A673 (cell line): ENCODE results near the gene TMEM42. TPM values are rescaled to one million over a fixed set of nuclear protein-coding genes. Genes with fewer than 3 reads are reported as not detected.
A peak's percentile ranks its signal among the peaks of the same experiment; 100 is the strongest.

Experiments
- BruUV-seq: library from RNA; stranded (reverse); fragments of 400-500 nt; replicated peaks from 2 replicates; lab custom pipeline; 2021; lab: Mats Ljungman, UMichigan
- CTCF ChIA-PET: fragments of 300-600 bp; sonication (Branson Sonifier 250); formaldehyde crosslinking; loops from one replicate; lab custom pipeline; 2022; ENCODE audit warnings: antibody characterized with exemption; lab: Charles Lee
- POLR2A ChIA-PET: fragments of 300-600 bp; sonication (Branson Sonifier 250); formaldehyde crosslinking; loops from one replicate; lab custom pipeline; 2022; ENCODE audit warnings: antibody characterized with exemption; ENCODE audit not compliant: low non-redundant PET; lab: Charles Lee
- DNase-seq: peaks from one replicate; pipeline ENCODE4 v3.0.0-alpha.2; 2015; ENCODE audit warnings: low spot score
- H3K27ac ChIP-seq: fragments of 200-600 bp; sonication (generic); 2 replicates; pipeline ENCODE4 v1.5.1; 2016; ENCODE audit warnings: mixed run types, low read depth, mild to moderate bottlenecking, mixed read lengths, antibody characterized with exemption, low read length; ENCODE audit not compliant: poor library complexity, severe bottlenecking
- H3K27me3 ChIP-seq: fragments of 200-600 bp; sonication (generic); replicated peaks from 2 replicates; pipeline ENCODE4 v1.6.1; 2017; ENCODE audit warnings: mixed run types, low read depth, mild to moderate bottlenecking, mixed read lengths, antibody characterized with exemption, low read length; ENCODE audit not compliant: insufficient read depth, poor library complexity
- H3K36me3 ChIP-seq: fragments of 200-600 bp; sonication (generic); 2 replicates; pipeline ENCODE4 v1.6.1; 2016; ENCODE audit warnings: mixed run types, mild to moderate bottlenecking, mixed read lengths, antibody characterized with exemption, low read length; ENCODE audit not compliant: insufficient read depth, poor library complexity, severe bottlenecking
- H3K4me1 ChIP-seq: fragments of 200-600 bp; sonication (generic); 2 replicates; pipeline ENCODE4 v1.6.1; 2017; ENCODE audit warnings: mixed run types, mild to moderate bottlenecking, mixed read lengths, antibody characterized with exemption, low read length; ENCODE audit not compliant: insufficient read depth, poor library complexity, severe bottlenecking
- H3K4me3 ChIP-seq: fragments of 200-600 bp; sonication (generic); 2 replicates; pipeline ENCODE4 v1.5.1; 2016; ENCODE audit warnings: low read depth, mixed run types, mild to moderate bottlenecking, mixed read lengths, low read length; ENCODE audit not compliant: poor library complexity, severe bottlenecking
- H3K9me3 ChIP-seq: fragments of 200-600 bp; sonication (generic); 2 replicates; pipeline ENCODE4 v1.6.1; 2016; ENCODE audit warnings: mixed run types, low read depth, mild to moderate bottlenecking, mixed read lengths, antibody characterized with exemption, low read length; ENCODE audit not compliant: poor library complexity, severe bottlenecking
- EZH2 ChIP-seq: fragments of 200-600 bp; sonication (generic); IDR thresholded peaks from 2 replicates; pipeline ENCODE4 v1.6.1; 2017; ENCODE audit warnings: borderline replicate concordance, low read depth, mild to moderate bottlenecking, mixed read lengths, antibody characterized with exemption, low read length; ENCODE audit not compliant: poor library complexity, severe bottlenecking
- intact Hi-C: fragments of 100-400 bp; cut with micrococcal nuclease; formaldehyde crosslinking; loops from one replicate; pipeline ENCODE4 v1.10.0; 2022; ENCODE audit not compliant: unreplicated experiment
- total RNA-seq: library from RNA; stranded (reverse); gene quantifications from 2 replicates; pipeline ENCODE4 v1.2.3, GENCODE V29; 2021
- TF ChIP-seq, protein P1 (sequence below): fragments of 300-800, 200-600 bp; sonication (generic); conservative IDR thresholded peaks from 2 replicates; pipeline ENCODE4 v1.5.1; 2017; ENCODE audit warnings: low read depth, mild to moderate bottlenecking, antibody characterized with exemption, low read length, moderate library complexity, mixed read lengths

Gene TMEM42
- total RNA-seq, 1 experiment from 2014 or later = 6.5 TPM

DNA sequence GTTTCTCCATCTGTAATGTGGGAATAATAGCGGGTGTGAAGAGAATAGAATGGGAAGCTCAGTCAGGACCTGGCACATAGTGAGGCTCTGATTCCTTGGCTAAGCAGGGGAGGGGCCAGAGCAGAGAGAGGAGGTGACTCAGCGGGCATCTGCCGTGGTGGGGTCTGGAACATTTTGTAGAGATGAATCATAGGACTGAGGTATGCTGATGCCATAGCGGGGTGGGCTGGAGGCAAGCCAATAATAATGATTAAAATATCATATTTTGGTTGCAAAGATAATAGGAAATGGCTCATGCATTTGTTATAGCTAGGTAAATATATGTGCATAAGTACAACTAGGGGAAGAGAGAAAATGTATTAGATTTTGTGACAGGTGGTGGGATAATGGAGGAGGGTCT is 23.9 kb downstream of the TMEM42 start:
- no TSS peak for BruUV-seq
- TF ChIP-seq, protein P1, sequence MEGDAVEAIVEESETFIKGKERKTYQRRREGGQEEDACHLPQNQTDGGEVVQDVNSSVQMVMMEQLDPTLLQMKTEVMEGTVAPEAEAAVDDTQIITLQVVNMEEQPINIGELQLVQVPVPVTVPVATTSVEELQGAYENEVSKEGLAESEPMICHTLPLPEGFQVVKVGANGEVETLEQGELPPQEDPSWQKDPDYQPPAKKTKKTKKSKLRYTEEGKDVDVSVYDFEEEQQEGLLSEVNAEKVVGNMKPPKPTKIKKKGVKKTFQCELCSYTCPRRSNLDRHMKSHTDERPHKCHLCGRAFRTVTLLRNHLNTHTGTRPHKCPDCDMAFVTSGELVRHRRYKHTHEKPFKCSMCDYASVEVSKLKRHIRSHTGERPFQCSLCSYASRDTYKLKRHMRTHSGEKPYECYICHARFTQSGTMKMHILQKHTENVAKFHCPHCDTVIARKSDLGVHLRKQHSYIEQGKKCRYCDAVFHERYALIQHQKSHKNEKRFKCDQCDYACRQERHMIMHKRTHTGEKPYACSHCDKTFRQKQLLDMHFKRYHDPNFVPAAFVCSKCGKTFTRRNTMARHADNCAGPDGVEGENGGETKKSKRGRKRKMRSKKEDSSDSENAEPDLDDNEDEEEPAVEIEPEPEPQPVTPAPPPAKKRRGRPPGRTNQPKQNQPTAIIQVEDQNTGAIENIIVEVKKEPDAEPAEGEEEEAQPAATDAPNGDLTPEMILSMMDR = no peak
- TF ChIP-seq EZH2 = no peak
- Histone ChIP-seq H3K36me3 (no peaks in the 10 kb centered on the region), H3K9me3 (no peaks in the 10 kb centered on the region), H3K27ac (no peak overlapping the region), H3K4me1 (no peaks in the 10 kb centered on the region), H3K4me3 (no peak overlapping the region), H3K27me3 (no peaks in the 10 kb centered on the region)
- ChIA-PET POLR2A (no interaction called here), CTCF (no interaction called here)
- peak; percentile 54 for DNase-seq
- intact Hi-C loops = no loop called here

DNA sequence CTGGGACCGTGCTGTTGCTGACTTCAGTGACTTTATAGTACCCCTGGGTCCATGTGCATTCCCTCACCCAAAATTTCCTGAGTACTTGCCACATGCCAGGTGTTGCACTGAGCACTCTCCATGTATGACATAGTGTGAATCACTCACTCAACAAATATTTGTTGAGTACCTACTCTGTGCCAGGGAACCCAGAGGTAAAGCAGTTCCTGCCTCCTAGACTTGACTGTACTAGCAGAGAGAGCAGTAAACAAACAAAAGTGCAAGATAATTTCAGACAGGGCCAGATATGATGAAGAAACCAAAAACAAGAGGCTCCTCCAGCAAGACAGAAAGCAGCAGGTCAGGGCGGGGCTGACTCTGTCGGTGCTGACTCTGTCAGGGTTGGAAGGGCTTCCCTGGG is 24.8 kb downstream of the TMEM42 start:
- CTCF ChIA-PET = no interaction called here
- POLR2A ChIA-PET = no interaction called here
- no peak for DNase-seq
- H3K36me3 ChIP-seq = no peaks in the 10 kb centered on the region
- no peak for TF ChIP-seq EZH2
- TF ChIP-seq, protein P1 = no peak
- no peaks in the 10 kb centered on the region for H3K9me3 ChIP-seq
- no peaks in the 10 kb centered on the region for H3K27me3 ChIP-seq
- H3K4me1 ChIP-seq = no peaks in the 10 kb centered on the region
- no peak overlapping the region for H3K27ac ChIP-seq
- intact Hi-C loops = no loop called here
- H3K4me3 ChIP-seq = no peak overlapping the region
- BruUV-seq = no TSS peak

DNA sequence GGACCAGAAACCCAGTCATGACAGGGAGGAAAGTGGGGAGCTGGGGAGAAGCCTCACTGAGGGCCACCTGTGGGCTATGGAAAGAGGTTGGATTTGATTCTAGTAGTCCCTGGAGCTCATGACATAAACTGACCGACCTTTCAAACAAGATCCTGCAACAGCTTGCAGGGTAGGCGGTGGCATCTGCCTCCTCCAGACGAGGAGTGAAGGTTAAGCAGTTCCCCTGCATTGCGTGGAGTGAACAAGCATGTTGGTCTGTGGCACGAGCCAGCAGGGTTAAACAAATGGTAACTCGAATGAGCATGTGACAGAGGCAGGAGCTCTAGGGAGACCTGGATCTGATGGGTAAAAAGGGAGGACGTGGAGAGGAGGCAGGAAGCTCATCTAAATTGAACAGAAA is 25.4 kb downstream of the TMEM42 start:
- DNase-seq = no peak
- POLR2A ChIA-PET = no interaction called here
- no peaks in the 10 kb centered on the region for H3K27me3 ChIP-seq
- no peaks in the 10 kb centered on the region for H3K36me3 ChIP-seq
- intact Hi-C loops = no loop called here
- no peak overlapping the region for H3K4me3 ChIP-seq
- no peak overlapping the region for H3K27ac ChIP-seq
- BruUV-seq = no TSS peak
- no peaks in the 10 kb centered on the region for H3K9me3 ChIP-seq
- CTCF ChIA-PET = no interaction called here
- TF ChIP-seq, protein P1 = no peak
- TF ChIP-seq EZH2 = no peak
- no peaks in the 10 kb centered on the region for H3K4me1 ChIP-seq
